Measurements from ENCODE around the gene PHACTR3.

The PHACTR3 gene

GRCh38 chr20:59671661-59672471, 67.5 kb downstream of the PHACTR3 start:
- no peak overlapping the region for H2AK5ac ChIP-seq (ENCODE audit: low read length)
- no peaks in the 10 kb centered on the region for H3K27me3 ChIP-seq (ENCODE audit: insufficient read depth, low read length)
- H3K4me3 ChIP-seq (ENCODE audit: low read depth, low read length), result peak overlapping the region; percentile 16
- no peak overlapping the region for H3K14ac ChIP-seq (ENCODE audit: low read length)
- no peaks in the 10 kb centered on the region for H3K79me2 ChIP-seq (ENCODE audit: control insufficient read depth, insufficient read depth, low read length, poor library complexity)
- no peak overlapping the region for H3K4ac ChIP-seq (ENCODE audit: low read depth, low read length)
- no peak overlapping the region for H4K12ac ChIP-seq (ENCODE audit: low read depth, low read length)
- H3K9me3 ChIP-seq (ENCODE audit: insufficient read depth, low read depth, low read length), result peaks cover 75% of the 10 kb centered on the region
- H2BK12ac ChIP-seq (ENCODE audit: low read length), result no peak overlapping the region
- H4K8ac ChIP-seq (ENCODE audit: low read depth, low read length), result no peak overlapping the region
- H4K91ac ChIP-seq (ENCODE audit: low read depth, low read length), result no peak overlapping the region
- no peak overlapping the region for H2BK5ac ChIP-seq (ENCODE audit: low read depth, low read length, poor library complexity)
- no peak overlapping the region for H3K18ac ChIP-seq (ENCODE audit: low read length)
- no peaks in the 10 kb centered on the region for H3K79me1 ChIP-seq (ENCODE audit: low read length)
- H3K4me1 ChIP-seq (ENCODE audit: control insufficient read depth in 1 of 2, insufficient read depth in 2 of 2, low read length in 2 of 2), result no peaks in the 10 kb centered on the region
- no CpG with 5 or more reads among the region's 16 CpGs for WGBS (ENCODE audit: extremely low coverage, insufficient coverage, insufficient read length)
- H3K4me2 ChIP-seq (ENCODE audit: low read length), result no peak overlapping the region
- H2BK120ac ChIP-seq (ENCODE audit: insufficient read depth, low read length, poor library complexity), result no peak overlapping the region
- H3K9ac ChIP-seq (ENCODE audit: low read length), result no peak overlapping the region
- H3K23ac ChIP-seq (ENCODE audit: low read length), result no peak overlapping the region
- no peaks in the 10 kb centered on the region for H3K36me3 ChIP-seq (ENCODE audit: control insufficient read depth in 1 of 2, insufficient read depth in 2 of 2, low read length in 2 of 2)
- no peak overlapping the region for H2AFZ ChIP-seq (ENCODE audit: insufficient read depth, low read length, poor library complexity)
- no peak overlapping the region for H3K27ac ChIP-seq (ENCODE audit: low read depth, low read length)
- no peak for DNase-seq

- H2AFZ ChIP-seq (ENCODE audit: insufficient read depth, low read length, poor library complexity), result no peak overlapping the region
- H2BK12ac ChIP-seq (ENCODE audit: low read length), result no peak overlapping the region
- no peaks in the 10 kb centered on the region for H3K27me3 ChIP-seq (ENCODE audit: insufficient read depth, low read length)
- no peak overlapping the region for H3K4me3 ChIP-seq (ENCODE audit: low read depth, low read length)
- no peak for DNase-seq
- no peak overlapping the region for H3K27ac ChIP-seq (ENCODE audit: low read depth, low read length)
- no peak overlapping the region for H3K4me2 ChIP-seq (ENCODE audit: low read length)
- no peak overlapping the region for H3K23ac ChIP-seq (ENCODE audit: low read length)
- no peak overlapping the region for H3K14ac ChIP-seq (ENCODE audit: low read length)
- no peak overlapping the region for H3K9ac ChIP-seq (ENCODE audit: low read length)
- no peaks in the 10 kb centered on the region for H3K79me1 ChIP-seq (ENCODE audit: low read length)
- H2BK120ac ChIP-seq (ENCODE audit: insufficient read depth, low read length, poor library complexity), result no peak overlapping the region
- no peak overlapping the region for H2AK5ac ChIP-seq (ENCODE audit: low read length)
- H4K8ac ChIP-seq (ENCODE audit: low read depth, low read length), result no peak overlapping the region
- H3K9me3 ChIP-seq (ENCODE audit: insufficient read depth, low read depth, low read length), result peaks cover 71% of the 10 kb centered on the region
- no peaks in the 10 kb centered on the region for H3K36me3 ChIP-seq (ENCODE audit: control insufficient read depth in 1 of 2, insufficient read depth in 2 of 2, low read length in 2 of 2)
- H2BK5ac ChIP-seq (ENCODE audit: low read depth, low read length, poor library complexity), result no peak overlapping the region
- WGBS (ENCODE audit: extremely low coverage, insufficient coverage, insufficient read length), result no CpG with 5 or more reads among the region's 9 CpGs
- H3K4me1 ChIP-seq (ENCODE audit: control insufficient read depth in 1 of 2, insufficient read depth in 2 of 2, low read length in 2 of 2), result no peaks in the 10 kb centered on the region
- no peaks in the 10 kb centered on the region for H3K79me2 ChIP-seq (ENCODE audit: control insufficient read depth, insufficient read depth, low read length, poor library complexity)
- H3K4ac ChIP-seq (ENCODE audit: low read depth, low read length), result no peak overlapping the region
- no peak overlapping the region for H4K12ac ChIP-seq (ENCODE audit: low read depth, low read length)
- H4K91ac ChIP-seq (ENCODE audit: low read depth, low read length), result no peak overlapping the region
- H3K18ac ChIP-seq (ENCODE audit: low read length), result no peak overlapping the region
Observed at GRCh38 chr20:59672576-59672975, 68.2 kb downstream of the PHACTR3 start.

GRCh38 chr20:59673288-59673997, 69.1 kb downstream of the PHACTR3 start:
- Histone ChIP-seq H3K4me2 (ENCODE audit: low read length) (no peak overlapping the region), H4K12ac (ENCODE audit: low read depth, low read length) (no peak overlapping the region), H3K79me1 (ENCODE audit: low read length) (no peaks in the 10 kb centered on the region), H3K9me3 (ENCODE audit: insufficient read depth, low read depth, low read length) (peaks cover 67% of the 10 kb centered on the region), H3K14ac (ENCODE audit: low read length) (no peak overlapping the region), H3K23ac (ENCODE audit: low read length) (no peak overlapping the region), H3K18ac (ENCODE audit: low read length) (no peak overlapping the region), H3K9ac (ENCODE audit: low read length) (no peak overlapping the region), H2AK5ac (ENCODE audit: low read length) (no peak overlapping the region), H3K4me1 (ENCODE audit: control insufficient read depth in 1 of 2, insufficient read depth in 2 of 2, low read length in 2 of 2) (no peaks in the 10 kb centered on the region), H2BK12ac (ENCODE audit: low read length) (no peak overlapping the region), H3K36me3 (ENCODE audit: control insufficient read depth in 1 of 2, insufficient read depth in 2 of 2, low read length in 2 of 2) (no peaks in the 10 kb centered on the region), H4K8ac (ENCODE audit: low read depth, low read length) (no peak overlapping the region), H3K27me3 (ENCODE audit: insufficient read depth, low read length) (no peaks in the 10 kb centered on the region), H2BK120ac (ENCODE audit: insufficient read depth, low read length, poor library complexity) (no peak overlapping the region), H3K27ac (ENCODE audit: low read depth, low read length) (no peak overlapping the region), H3K79me2 (ENCODE audit: control insufficient read depth, insufficient read depth, low read length, poor library complexity) (no peaks in the 10 kb centered on the region), H3K4ac (ENCODE audit: low read depth, low read length) (no peak overlapping the region), H4K91ac (ENCODE audit: low read depth, low read length) (no peak overlapping the region), H2AFZ (ENCODE audit: insufficient read depth, low read length, poor library complexity) (no peak overlapping the region), H3K4me3 (ENCODE audit: low read depth, low read length) (no peak overlapping the region), H2BK5ac (ENCODE audit: low read depth, low read length, poor library complexity) (no peak overlapping the region)
- WGBS (ENCODE audit: extremely low coverage, insufficient coverage, insufficient read length), result no CpG with 5 or more reads among the region's 16 CpGs
- DNase-seq, result no peak

- Histone ChIP-seq H3K18ac (ENCODE audit: low read length) (no peak overlapping the region), H4K91ac (ENCODE audit: low read depth, low read length) (no peak overlapping the region), H2BK12ac (ENCODE audit: low read length) (no peak overlapping the region), H3K4me3 (ENCODE audit: low read depth, low read length) (no peak overlapping the region), H3K79me2 (ENCODE audit: control insufficient read depth, insufficient read depth, low read length, poor library complexity) (no peaks in the 10 kb centered on the region), H3K14ac (ENCODE audit: low read length) (no peak overlapping the region), H3K4me2 (ENCODE audit: low read length) (no peak overlapping the region), H4K8ac (ENCODE audit: low read depth, low read length) (no peak overlapping the region), H3K23ac (ENCODE audit: low read length) (no peak overlapping the region), H3K27ac (ENCODE audit: low read depth, low read length) (no peak overlapping the region), H3K36me3 (ENCODE audit: control insufficient read depth in 1 of 2, insufficient read depth in 2 of 2, low read length in 2 of 2) (no peaks in the 10 kb centered on the region), H3K4ac (ENCODE audit: low read depth, low read length) (no peak overlapping the region), H2AFZ (ENCODE audit: insufficient read depth, low read length, poor library complexity) (no peak overlapping the region), H2BK120ac (ENCODE audit: insufficient read depth, low read length, poor library complexity) (no peak overlapping the region), H3K4me1 (ENCODE audit: control insufficient read depth in 1 of 2, insufficient read depth in 2 of 2, low read length in 2 of 2) (no peaks in the 10 kb centered on the region), H2BK5ac (ENCODE audit: low read depth, low read length, poor library complexity) (no peak overlapping the region), H3K9me3 (ENCODE audit: insufficient read depth, low read depth, low read length) (peaks cover 67% of the 10 kb centered on the region), H3K27me3 (ENCODE audit: insufficient read depth, low read length) (no peaks in the 10 kb centered on the region), H2AK5ac (ENCODE audit: low read length) (no peak overlapping the region), H3K79me1 (ENCODE audit: low read length) (no peaks in the 10 kb centered on the region), H4K12ac (ENCODE audit: low read depth, low read length) (no peak overlapping the region), H3K9ac (ENCODE audit: low read length) (no peak overlapping the region)
- DNase-seq, result no peak
- no CpG with 5 or more reads among the region's 10 CpGs for WGBS (ENCODE audit: extremely low coverage, insufficient coverage, insufficient read length)
Observed at GRCh38 chr20:59673998-59674445, 69.7 kb downstream of the PHACTR3 start.
